CD4-positive, alpha-beta T cell treated with Interleukin-1 beta for 1 hour (primary cell): ENCODE measurements around the gene KLF15.
"Not testable (repeated sequence)": the region's sequence is repeated elsewhere in the genome, so short reads cannot be mapped to it uniquely, and the experiment has no call there.

Experiments
- DNase-seq, 2 donors: peaks; one replicate each; pipeline ENCODE4 v3.0.0-alpha.2; 2020 to 2022

Gene KLF15

DNA sequence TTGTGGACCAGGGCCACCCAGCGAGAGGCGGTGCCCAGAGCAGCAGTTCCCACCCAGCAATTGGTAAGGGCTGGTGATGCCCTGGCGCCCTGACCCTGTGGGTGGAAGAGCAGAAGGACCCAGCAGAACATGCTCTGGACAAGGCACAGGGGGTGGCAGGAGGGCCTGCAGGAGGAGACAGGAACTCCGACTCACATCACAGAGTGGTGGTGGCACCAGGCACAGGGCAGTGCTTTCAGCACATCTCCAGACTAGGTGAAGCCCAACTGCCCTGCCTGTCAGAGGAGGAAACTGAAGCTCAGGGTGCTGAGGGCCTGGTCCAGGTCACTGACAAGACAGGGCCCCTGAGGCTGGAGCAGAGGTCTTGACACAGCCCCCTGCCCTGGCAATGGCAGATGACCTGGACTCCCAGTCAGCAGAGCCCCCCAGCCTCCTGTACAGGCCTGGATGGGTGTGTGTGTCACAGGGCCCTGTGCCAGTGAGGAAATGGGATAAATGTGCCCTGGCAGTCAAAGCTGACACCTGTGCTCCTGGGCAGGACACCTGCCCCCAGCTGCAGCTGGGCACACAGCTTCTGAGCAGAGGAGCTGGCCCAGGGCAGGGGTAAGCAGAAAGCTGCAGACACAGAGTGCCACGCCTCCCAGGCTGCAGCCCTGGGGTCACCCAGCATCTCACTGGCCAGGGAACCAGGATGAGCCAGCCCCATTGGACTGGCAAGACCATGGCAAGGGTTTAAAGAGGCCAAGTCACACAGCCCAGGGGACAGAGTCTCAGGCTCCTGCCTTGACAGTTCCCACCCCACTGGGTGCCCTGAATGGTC, 11.4 kb downstream of the KLF15 start:
- no peak for DNase-seq

DNA sequence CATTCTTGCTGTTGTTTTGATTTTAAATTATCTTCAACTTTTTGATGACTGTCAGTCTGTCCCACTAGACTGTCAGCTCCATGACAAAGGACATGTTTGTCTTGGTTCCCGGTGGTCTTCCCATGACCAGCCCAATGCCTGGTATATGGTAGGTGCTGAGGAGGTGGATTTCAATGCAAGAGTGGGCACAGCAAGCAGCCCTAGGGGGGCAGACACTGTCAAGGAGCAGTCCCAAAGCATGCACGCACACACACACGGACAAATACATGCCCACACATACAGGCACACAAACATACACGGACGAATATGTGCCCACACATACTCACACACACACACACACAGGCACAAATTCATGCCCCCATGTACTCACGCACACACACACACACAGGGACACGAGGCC, 12.0 kb downstream of the KLF15 start:
- no peak for DNase-seq

GRCh38 chr3:126344380-126345041, 12.7 kb downstream of the KLF15 start:
- DNase-seq, result no peak

- no peak for DNase-seq
Measured at GRCh38 chr3:126343649-126344035, 13.6 kb downstream of the KLF15 start.

DNA sequence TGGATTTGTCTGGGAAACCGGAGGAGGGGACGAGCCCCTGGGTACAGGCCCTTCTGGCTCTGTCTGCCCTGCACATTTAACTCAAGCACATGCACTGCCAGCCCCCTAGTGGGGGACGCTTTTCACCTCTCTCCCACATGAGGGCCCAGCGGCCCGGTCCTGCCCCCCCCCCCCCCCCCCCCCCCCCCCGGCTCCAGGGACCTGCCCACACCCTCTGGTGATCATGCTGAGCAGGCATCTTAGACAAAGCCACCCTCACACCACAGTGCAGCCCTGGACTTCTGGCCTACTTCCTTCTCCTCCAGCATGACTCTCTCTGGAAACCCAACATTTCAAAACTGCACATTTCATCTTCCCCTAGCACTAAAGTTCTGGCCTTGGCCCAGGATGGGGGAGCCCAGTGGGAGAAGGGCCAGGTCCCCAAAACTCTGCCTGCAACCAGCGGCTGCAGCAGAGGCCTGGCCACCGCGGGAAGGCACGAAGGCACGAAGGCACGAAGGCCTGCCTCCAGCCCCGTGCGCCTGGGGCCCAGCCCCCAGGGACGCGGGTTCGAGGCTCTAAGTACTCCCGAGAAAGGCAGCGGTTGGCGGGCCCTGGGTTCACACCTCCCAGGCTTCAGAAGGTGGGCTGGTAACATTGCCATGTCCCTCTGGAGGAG, 14.1 kb downstream of the KLF15 start:
- DNase-seq, result no peak

DNA sequence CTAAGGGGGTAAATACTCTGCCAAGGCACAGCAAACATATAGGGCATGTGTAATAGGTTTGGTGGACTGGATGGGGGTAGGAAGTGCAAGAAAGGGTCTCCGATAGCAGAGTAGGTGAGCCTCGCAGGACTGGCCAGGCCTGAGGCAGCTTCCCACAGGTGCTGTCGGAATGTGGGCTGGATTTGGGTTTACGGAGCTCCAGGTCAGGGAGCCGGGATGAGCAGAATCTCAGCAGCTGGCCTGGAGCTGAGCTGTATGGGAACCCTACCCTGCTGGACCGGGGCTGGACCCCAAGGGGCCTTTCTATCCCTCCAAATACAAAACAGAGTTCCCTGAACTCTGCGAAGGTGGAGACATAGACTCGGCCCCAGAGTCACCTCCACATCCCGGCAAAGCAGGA, 15.0 kb downstream of the KLF15 start:
- DNase-seq, result no peak

DNA sequence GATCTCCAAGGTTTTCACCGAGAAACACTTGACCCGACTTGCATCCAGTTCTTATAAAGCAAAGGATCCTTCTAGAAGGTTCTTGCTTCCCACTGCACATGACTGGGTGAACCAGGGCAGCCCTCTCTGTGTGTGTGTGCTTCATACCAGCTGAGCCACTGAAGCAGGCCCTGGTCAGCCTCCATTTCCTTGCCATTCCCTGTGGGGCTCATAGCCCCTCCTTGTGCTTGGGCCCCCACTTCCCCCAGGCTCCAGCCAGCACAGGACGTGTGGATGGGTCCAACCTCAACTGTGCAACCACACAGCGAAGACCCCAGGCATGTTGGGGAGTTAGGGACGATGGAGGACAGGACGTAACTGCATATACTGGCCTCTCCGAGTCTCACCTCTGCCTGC, 15.5 kb downstream of the KLF15 start:
- no peak for DNase-seq

- DNase-seq, result no peak
Measured at GRCh38 chr3:126340943-126341754, 16.1 kb downstream of the KLF15 start.

GRCh38 chr3:126340596-126340942, 16.6 kb downstream of the KLF15 start:
- DNase-seq, result no peak

GRCh38 chr3:126340081-126340511, 17.1 kb downstream of the KLF15 start:
- no peak for DNase-seq

GRCh38 chr3:126339466-126339865, 17.7 kb downstream of the KLF15 start:
- no peak for DNase-seq

DNA sequence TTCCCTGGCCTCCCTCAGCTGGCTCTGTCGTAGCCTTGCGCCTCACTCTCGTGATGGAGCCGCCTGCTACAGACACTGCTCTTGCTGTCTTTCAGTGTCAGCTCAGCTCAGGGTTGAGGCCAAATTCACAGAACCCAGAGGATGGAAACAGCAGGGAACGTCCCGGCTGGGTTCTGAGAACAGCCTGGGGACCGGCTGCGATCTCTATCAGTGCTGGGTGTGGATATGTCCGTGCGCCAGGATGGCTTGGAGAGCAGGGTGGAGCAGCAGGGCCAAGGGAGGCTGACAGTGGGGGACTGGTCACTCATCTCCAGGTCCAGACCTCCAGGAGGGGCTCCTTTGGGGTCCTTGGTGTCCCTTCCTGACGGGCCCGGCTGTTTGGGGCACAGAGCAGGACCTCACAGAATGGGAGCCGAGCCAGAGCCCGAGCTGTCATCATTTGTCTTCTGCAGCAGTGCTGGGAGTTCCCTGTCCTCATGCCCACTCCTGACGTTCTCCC, 18.4 kb downstream of the KLF15 start:
- no peak for DNase-seq

DNA sequence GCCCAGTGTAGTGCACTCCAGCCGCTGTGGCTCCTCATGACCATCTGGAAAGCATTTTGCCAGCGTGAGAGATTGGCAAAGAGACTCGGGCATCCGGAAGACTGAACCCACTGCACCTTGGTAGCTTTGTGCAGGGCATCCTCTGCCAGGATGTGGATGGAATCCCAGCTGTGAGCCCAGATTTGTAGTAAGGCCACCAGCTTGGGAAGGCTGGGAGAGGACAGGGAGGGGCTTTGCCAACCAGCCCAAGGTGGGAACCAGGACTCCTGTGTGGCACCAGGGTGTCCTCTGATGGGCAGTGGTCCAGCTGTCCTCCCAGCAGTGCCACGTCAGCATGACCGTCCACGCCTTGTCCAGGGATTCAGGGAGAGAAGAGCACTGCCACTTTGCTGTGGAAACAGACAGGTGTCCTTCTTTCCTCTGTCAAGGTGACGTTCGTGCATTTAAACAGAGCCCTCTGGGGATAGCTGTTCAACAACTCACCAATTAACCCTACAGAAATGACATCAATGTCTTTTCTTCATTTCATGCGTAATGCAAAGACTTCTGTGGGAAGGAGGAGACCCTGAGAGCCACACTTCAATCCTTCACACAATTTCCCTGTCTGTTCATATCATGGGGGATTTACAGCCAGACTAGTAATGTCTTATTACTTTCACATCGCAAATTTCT, 19.1 kb downstream of the KLF15 start:
- DNase-seq, result no peak

GRCh38 chr3:126331812-126332336, 25.3 kb downstream of the KLF15 start:
- not testable (repeated sequence) for DNase-seq

DNA sequence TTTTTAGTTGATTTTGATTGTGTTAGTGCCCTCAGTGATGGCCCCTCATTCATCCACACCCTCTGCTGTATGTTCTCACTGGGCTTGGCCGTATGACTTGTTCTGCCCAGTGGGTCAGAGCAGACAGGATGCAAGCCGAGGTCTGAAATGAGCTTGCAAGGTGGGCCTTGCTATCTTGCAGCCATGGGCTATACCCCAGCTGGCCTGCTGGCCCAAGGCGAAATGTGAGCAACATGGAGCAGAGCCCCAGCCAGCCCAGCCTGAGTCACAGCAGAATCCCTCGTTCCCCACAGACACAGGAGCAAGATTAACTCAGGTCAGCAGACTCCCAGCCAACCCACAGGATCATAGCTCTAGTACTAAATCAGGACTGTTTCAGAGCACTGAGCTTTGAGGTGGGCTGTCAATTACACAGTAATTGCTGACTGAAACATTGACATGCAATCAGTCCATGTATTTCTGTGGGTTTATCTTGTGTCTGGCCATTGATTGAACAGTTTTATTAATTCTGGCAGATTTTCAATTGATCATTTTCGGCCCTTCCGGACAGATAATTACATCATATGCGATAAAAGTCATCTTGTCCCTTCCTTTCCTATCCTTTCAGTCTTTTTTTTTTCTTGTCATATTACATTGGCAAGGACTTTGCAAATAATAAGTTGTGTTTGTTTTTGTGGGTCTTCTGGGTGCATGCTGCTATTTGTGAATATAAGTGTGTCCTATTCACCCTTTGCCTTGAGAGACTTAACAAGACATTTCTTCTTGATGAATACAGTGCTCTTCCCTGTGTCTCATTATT, 27.1 kb downstream of the KLF15 start:
- DNase-seq, result no peak

DNA sequence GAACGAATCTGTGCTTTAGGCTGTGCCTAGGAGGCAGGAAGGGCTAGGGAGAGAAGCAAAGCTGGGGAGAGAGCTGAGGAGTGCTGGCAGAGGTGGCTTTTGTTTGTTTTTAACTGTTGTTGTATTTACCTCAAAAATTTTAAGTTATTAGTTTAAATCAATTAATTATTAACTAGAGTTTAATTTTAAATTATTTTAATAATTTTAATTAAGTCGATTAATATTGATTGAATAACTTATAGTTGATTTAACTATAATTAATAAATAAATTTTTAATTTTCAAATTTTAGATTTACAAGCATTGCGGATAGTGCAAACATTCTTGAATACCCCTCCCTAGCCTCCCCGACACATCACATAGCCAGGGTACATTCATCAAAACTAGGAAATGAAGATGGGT, 30.6 kb downstream of the KLF15 start:
- no peak for DNase-seq

DNA sequence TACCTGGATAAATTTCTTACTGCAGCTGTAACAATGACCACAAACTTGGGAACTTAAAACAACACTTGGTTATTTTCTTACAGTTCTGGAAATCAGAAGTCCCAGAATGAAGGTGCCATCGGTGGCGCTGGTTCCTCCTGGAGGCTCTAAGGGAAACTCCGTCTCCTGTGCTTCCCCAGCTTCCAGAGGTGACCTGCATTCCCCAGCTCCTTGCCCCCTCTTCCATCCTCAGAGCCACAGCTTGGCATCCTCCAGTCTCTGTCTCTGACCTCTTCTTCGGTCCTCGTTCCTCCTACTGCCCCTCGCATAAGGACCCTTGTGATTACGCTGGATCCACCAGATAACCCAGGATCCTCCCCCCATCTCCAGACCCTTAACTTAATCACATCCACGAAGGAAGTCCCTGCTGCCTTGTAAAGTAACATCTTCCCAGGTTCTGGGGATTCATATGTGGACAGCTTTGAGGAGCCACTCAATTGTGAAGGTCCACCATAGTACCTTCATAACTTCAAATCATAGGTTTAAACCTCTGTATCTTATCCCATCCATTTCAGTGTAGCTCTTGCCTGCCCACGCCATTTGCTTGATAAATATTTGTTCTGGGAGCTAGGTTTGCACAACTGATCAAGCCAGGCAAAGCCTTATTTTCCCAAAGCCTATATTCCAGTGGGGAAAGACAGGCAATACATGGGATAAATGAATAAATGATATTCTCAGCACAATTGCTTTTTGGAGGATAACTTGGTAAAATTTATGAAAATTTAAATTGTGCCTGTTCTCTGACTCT, 34.8 kb downstream of the KLF15 start:
- no peak for DNase-seq

- DNase-seq, result no peak
Measured at GRCh38 chr3:126321490-126321889, 35.7 kb downstream of the KLF15 start.

- no peak for DNase-seq
Measured at GRCh38 chr3:126320517-126321293, 36.5 kb downstream of the KLF15 start.
